Measurements from ENCODE around the gene UST.

The UST gene

GRCh38 chr6:148794797-148795196 is 48.0 kb downstream of the UST start:
- H3K27ac ChIP-seq = no peak overlapping the region
- TF ChIP-seq CTCF (conservative IDR thresholded peaks at IDR 0.05) (no peak), ZFX (IDR thresholded peaks at IDR 0.05) (no peak)

GRCh38 chr6:148795563-148795962 is 48.7 kb downstream of the UST start:
- TF ChIP-seq CTCF (conservative IDR thresholded peaks at IDR 0.05) (no peak), ZFX (IDR thresholded peaks at IDR 0.05) (no peak)

GRCh38 chr6:148799647-148800046 is 52.8 kb downstream of the UST start:
- TF ChIP-seq CTCF (conservative IDR thresholded peaks at IDR 0.05) = no peak
- no peak for TF ChIP-seq ZFX (IDR thresholded peaks at IDR 0.05)
- H3K27ac ChIP-seq = no peak overlapping the region

More at GRCh38 chr6:148795563-148795962, 48.7 kb downstream of the UST start:
- no peak overlapping the region for H3K27ac ChIP-seq

GRCh38 chr6:148800536-148800935 is 53.7 kb downstream of the UST start:
- no peak overlapping the region for H3K27ac ChIP-seq
- TF ChIP-seq CTCF (conservative IDR thresholded peaks at IDR 0.05) = no peak
- TF ChIP-seq ZFX (IDR thresholded peaks at IDR 0.05) = no peak

- TF ChIP-seq CTCF (conservative IDR thresholded peaks at IDR 0.05) (no peak), ZFX (IDR thresholded peaks at IDR 0.05) (no peak)
- H3K27ac ChIP-seq = no peak overlapping the region
These were observed 57.1 kb downstream of the UST start for GRCh38 chr6:148803979-148804378.

GRCh38 chr6:148805777-148806176 is 58.9 kb downstream of the UST start:
- TF ChIP-seq CTCF (conservative IDR thresholded peaks at IDR 0.05) (no peak), ZFX (IDR thresholded peaks at IDR 0.05) (no peak)
- no peak overlapping the region for H3K27ac ChIP-seq

GRCh38 chr6:148807784-148808183 is 61.0 kb downstream of the UST start:
- no peak for TF ChIP-seq CTCF (conservative IDR thresholded peaks at IDR 0.05)
- TF ChIP-seq ZFX (IDR thresholded peaks at IDR 0.05) = no peak
- no peak overlapping the region for H3K27ac ChIP-seq

Data from C4-2B (cell line).